Measurements from ENCODE around the gene TUBGCP4.
"Not testable (repeated sequence)": the region's sequence is repeated elsewhere in the genome, so short reads cannot be mapped to it uniquely, and the experiment has no call there.

GRCh38 chr15:43393592-43393991 is 22.7 kb downstream of the TUBGCP4 start:
- TF ChIP-seq FEZF1 (tag by site-specific recombination; IDR thresholded peaks at IDR 0.05); ZBTB10 (tag by site-specific recombination; IDR thresholded peaks at IDR 0.05); ZNF274 (IDR thresholded peaks at IDR 0.05; ENCODE audit: low read length); ZNF274 (tag by site-specific recombination; IDR thresholded peaks at IDR 0.05; ENCODE audit: borderline replicate concordance); CTCF (tag by site-specific recombination; IDR thresholded peaks at IDR 0.05): not testable (repeated sequence)

Measured in HEK293 (cell line).